Mucosa of rectum (tissue), 2 donors: ENCODE results near the gene OR2H2.

ENCODE experiments used
- H3K27ac ChIP-seq, 2 donors: one replicate each; pipeline ENCODE4 v1.7.0; 2013; ENCODE audit warnings: inconsistent platforms in 2 of 2, low read depth in 2 of 2, low read length in 2 of 2
- H3K27me3 ChIP-seq, 2 donors: one replicate each; pipeline ENCODE4 v1.7.0; 2013; ENCODE audit warnings: low read length in 2 of 2; ENCODE audit not compliant: control insufficient read depth in 2 of 2, insufficient read depth in 2 of 2
- H3K36me3 ChIP-seq, 2 donors: one replicate each; pipeline ENCODE4 v1.7.0; 2013; ENCODE audit warnings: low read length in 2 of 2; ENCODE audit not compliant: control insufficient read depth in 2 of 2, insufficient read depth in 2 of 2
- H3K4me1 ChIP-seq, 2 donors: one replicate each; pipeline ENCODE4 v1.7.0; 2013; ENCODE audit warnings: low read length in 2 of 2, mild to moderate bottlenecking in 1 of 2; ENCODE audit not compliant: control insufficient read depth in 2 of 2, insufficient read depth in 2 of 2
- H3K4me3 ChIP-seq, 2 donors: one replicate each; pipeline ENCODE4 v1.7.0; 2013; ENCODE audit warnings: low read length in 2 of 2
- H3K9ac ChIP-seq, 2 donors: one replicate each; pipeline ENCODE4 v1.7.0; 2013; ENCODE audit warnings: low read length in 2 of 2, low read depth in 1 of 2, mild to moderate bottlenecking in 1 of 2
- H3K9me3 ChIP-seq, 2 donors: one replicate each; pipeline ENCODE4 v1.7.0; 2013; ENCODE audit warnings: low read length in 2 of 2; ENCODE audit not compliant: control insufficient read depth in 2 of 2
- donor health status: healthy.
- donor health status: Normal muscosa, but diverticular disease.

The OR2H2 gene

GRCh38 chr6:29561091-29561490 is 23.8 kb upstream of the OR2H2 start:
- no peaks in the 10 kb centered on the region for H3K27me3 ChIP-seq
- H3K27ac ChIP-seq = no peak overlapping the region

GRCh38 chr6:29561606-29562181 is 23.2 kb upstream of the OR2H2 start:
- no peaks in the 10 kb centered on the region for H3K27me3 ChIP-seq
- H3K9ac ChIP-seq = no peak overlapping the region
- H3K4me1 ChIP-seq = no peaks in the 10 kb centered on the region
- H3K4me3 ChIP-seq = no peak overlapping the region
- no peak overlapping the region for H3K27ac ChIP-seq
- no peaks in the 10 kb centered on the region for H3K36me3 ChIP-seq
- H3K9me3 ChIP-seq = no peaks in the 10 kb centered on the region

More at GRCh38 chr6:29561091-29561490, 23.8 kb upstream of the OR2H2 start:
- Histone ChIP-seq H3K4me1 (no peaks in the 10 kb centered on the region), H3K36me3 (no peaks in the 10 kb centered on the region), H3K9ac (no peak overlapping the region), H3K9me3 (no peaks in the 10 kb centered on the region), H3K4me3 (no peak overlapping the region)

- no peaks in the 10 kb centered on the region for H3K36me3 ChIP-seq
- H3K9ac ChIP-seq = no peak overlapping the region
- H3K27me3 ChIP-seq = no peaks in the 10 kb centered on the region
- no peaks in the 10 kb centered on the region for H3K9me3 ChIP-seq
- H3K4me1 ChIP-seq = no peaks in the 10 kb centered on the region
- no peak overlapping the region for H3K4me3 ChIP-seq
- no peak overlapping the region for H3K27ac ChIP-seq
These were observed 21.4 kb upstream of the OR2H2 start for GRCh38 chr6:29563435-29563965.

- no peak overlapping the region for H3K4me3 ChIP-seq
- H3K4me1 ChIP-seq = no peaks in the 10 kb centered on the region
- no peak overlapping the region for H3K9ac ChIP-seq
- H3K36me3 ChIP-seq = no peaks in the 10 kb centered on the region
- no peaks in the 10 kb centered on the region for H3K9me3 ChIP-seq
- H3K27ac ChIP-seq = no peak overlapping the region
- no peaks in the 10 kb centered on the region for H3K27me3 ChIP-seq
These were observed 20.0 kb upstream of the OR2H2 start for GRCh38 chr6:29564875-29565274.

DNA sequence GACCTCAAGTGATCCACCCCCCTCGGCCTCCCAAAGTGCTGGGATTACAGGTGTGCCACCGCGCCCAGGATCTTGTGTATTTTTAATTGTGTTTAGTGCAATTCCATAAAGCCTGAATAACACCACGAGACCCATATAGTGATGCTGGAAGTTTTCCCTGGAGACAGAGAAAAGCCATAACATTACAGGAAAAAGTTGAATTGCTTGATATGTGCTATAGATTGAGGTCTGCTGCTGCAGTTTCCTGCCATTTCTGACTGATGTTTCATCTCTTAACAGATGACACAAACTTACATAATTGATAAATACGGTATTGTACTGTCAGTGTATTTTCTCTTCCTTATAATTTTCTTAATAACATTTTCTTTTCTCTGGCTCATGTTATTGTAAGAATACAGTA is 18.1 kb upstream of the OR2H2 start:
- no peaks in the 10 kb centered on the region for H3K27me3 ChIP-seq
- no peak overlapping the region for H3K4me3 ChIP-seq
- H3K27ac ChIP-seq = no peak overlapping the region
- no peaks in the 10 kb centered on the region for H3K9me3 ChIP-seq
- H3K4me1 ChIP-seq = no peaks in the 10 kb centered on the region
- no peak overlapping the region for H3K9ac ChIP-seq
- no peaks in the 10 kb centered on the region for H3K36me3 ChIP-seq

DNA sequence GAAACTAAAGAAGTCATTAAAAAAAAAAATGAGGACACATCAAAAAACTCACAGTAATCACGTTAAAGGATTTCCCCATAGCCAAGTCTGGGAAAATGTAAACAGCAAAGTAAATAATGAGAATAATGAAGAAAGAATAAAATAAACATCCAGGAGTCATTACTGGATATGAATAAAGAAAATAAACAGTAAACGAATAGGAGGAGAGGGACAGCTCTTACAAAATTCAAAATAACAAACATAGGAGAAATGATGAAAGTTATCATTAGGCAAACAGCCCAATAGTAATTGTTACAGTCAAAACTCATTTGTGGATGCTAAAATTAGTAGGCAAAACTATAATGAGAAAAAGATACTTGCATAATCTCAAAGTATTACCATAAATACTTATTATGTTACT is 17.4 kb upstream of the OR2H2 start:
- Histone ChIP-seq H3K9me3 (no peaks in the 10 kb centered on the region), H3K9ac (no peak overlapping the region), H3K4me3 (no peak overlapping the region), H3K27ac (no peak overlapping the region), H3K36me3 (no peaks in the 10 kb centered on the region), H3K4me1 (no peaks in the 10 kb centered on the region), H3K27me3 (no peaks in the 10 kb centered on the region)

DNA sequence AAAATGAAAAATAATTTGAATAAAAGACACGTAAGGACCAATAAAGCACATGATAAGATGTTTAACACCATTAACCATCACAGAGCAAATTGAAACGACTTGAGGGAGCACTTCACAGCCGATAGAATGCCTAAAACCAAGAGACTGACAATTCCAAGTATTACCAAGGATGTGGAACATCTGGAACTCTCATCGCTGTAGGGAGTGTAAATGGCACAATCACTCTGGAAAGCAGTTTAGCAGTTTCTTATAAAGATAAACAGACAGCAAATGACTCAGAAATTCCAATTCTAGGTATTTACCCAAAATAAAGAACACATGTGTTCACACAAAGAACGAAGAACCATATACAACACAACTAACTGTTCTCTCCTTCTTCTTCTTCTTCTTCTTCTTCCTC is 16.9 kb upstream of the OR2H2 start:
- no peak overlapping the region for H3K9ac ChIP-seq
- H3K4me3 ChIP-seq = no peak overlapping the region
- H3K9me3 ChIP-seq = no peaks in the 10 kb centered on the region
- no peaks in the 10 kb centered on the region for H3K4me1 ChIP-seq
- no peaks in the 10 kb centered on the region for H3K36me3 ChIP-seq
- H3K27me3 ChIP-seq = no peaks in the 10 kb centered on the region
- no peak overlapping the region for H3K27ac ChIP-seq

GRCh38 chr6:29576056-29576455 is 8.9 kb upstream of the OR2H2 start:
- Histone ChIP-seq H3K36me3 (no peaks in the 10 kb centered on the region), H3K4me1 (no peaks in the 10 kb centered on the region), H3K4me3 (no peak overlapping the region), H3K9ac (no peak overlapping the region), H3K9me3 (no peaks in the 10 kb centered on the region), H3K27ac (no peak overlapping the region), H3K27me3 (no peaks in the 10 kb centered on the region)

DNA sequence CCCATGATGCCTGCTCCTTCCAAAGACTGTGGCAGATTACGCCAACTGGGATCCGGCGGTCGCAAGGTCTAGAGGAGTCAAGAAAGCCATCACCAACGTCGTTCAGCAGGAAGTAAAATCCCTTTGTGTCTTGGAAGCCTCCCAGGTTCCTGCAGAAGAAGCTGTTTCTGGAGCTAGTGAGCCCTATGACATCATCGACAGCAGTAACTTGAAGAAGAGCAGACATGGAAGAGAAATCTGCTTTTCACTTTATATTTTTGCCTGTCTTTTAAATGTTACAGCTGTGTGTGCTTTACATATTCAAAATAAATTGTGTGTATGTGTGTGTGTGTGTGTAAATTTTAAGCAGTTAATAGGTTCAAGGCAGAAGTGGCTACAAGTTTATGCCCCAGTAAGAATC is 7.4 kb upstream of the OR2H2 start:
- Histone ChIP-seq H3K27ac (no peak overlapping the region), H3K36me3 (no peaks in the 10 kb centered on the region), H3K9me3 (no peaks in the 10 kb centered on the region), H3K27me3 (no peaks in the 10 kb centered on the region), H3K9ac (no peak overlapping the region), H3K4me3 (no peak overlapping the region), H3K4me1 (no peaks in the 10 kb centered on the region)

- H3K4me3 ChIP-seq = no peak overlapping the region
- H3K36me3 ChIP-seq = no peaks in the 10 kb centered on the region
- no peak overlapping the region for H3K27ac ChIP-seq
- no peaks in the 10 kb centered on the region for H3K27me3 ChIP-seq
- H3K9ac ChIP-seq = no peak overlapping the region
- peaks cover 0 to 3% of the 10 kb centered on the region in 2 donors for H3K4me1 ChIP-seq
- no peaks in the 10 kb centered on the region for H3K9me3 ChIP-seq
These were observed 4.6 kb downstream of the OR2H2 start for GRCh38 chr6:29589423-29590048.
